ENCODE results near the gene FTHL17.

FTHL17 gene

DNA sequence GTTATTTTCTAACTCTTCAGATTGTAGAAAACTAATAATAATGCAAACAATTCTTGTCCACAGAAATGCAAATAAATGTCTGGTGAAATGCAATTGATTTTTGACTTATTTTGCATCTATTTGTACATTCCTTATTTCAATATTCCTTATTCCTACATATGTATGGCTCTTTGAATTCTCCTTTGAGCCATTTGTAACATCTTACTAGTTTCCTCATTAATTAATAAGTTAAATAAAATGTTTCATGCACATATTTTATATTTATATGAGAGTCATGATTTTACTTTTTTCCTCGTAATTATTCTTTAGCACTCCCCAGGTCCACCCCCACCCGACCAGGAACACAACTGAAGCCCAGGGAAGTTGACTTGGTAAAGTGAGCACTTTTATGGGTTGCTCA is 2.7 kb upstream of the FTHL17 start:
- H3K4me1 ChIP-seq (ENCODE audit: control insufficient read depth, insufficient read depth, low read length) = no peaks in the 10 kb centered on the region
- no peaks in the 10 kb centered on the region for H3K36me3 ChIP-seq (ENCODE audit: control insufficient read depth, insufficient read depth, low read length)
- H3K4me3 ChIP-seq (ENCODE audit: low read length) = no peak overlapping the region
- no peak overlapping the region for H3K27ac ChIP-seq (ENCODE audit: low read depth, low read length)
- no peaks in the 10 kb centered on the region for H3K27me3 ChIP-seq (ENCODE audit: control insufficient read depth, insufficient read depth, low read length)
- no peak overlapping the region for H3K9ac ChIP-seq (ENCODE audit: low read length)

DNA sequence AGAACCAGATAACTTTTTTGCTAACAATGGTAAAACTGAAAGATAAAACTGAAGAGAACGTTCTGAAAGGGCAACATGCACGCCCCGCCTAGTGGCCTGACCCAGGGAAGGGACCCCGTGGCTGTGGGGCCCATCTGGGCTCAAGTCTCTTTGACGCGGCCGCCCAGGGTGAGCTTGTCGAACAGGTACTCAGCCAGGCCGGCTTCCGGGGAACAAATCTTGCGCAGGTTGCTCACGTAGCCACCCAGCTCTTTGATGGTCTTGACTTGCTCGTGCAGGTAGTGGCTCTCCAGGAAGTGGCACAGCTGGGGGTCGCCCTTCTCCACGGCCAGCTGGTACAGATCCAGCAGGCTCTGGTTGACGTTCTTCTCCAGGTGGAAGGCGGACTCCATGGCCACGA is 579 bp downstream of the FTHL17 start:
- Histone ChIP-seq H3K27ac (ENCODE audit: low read depth, low read length) (no peak overlapping the region), H3K4me1 (ENCODE audit: control insufficient read depth, insufficient read depth, low read length) (no peaks in the 10 kb centered on the region), H3K9ac (ENCODE audit: low read length) (no peak overlapping the region), H3K4me3 (ENCODE audit: low read length) (no peak overlapping the region), H3K27me3 (ENCODE audit: control insufficient read depth, insufficient read depth, low read length) (no peaks in the 10 kb centered on the region), H3K36me3 (ENCODE audit: control insufficient read depth, insufficient read depth, low read length) (no peaks in the 10 kb centered on the region)

DNA sequence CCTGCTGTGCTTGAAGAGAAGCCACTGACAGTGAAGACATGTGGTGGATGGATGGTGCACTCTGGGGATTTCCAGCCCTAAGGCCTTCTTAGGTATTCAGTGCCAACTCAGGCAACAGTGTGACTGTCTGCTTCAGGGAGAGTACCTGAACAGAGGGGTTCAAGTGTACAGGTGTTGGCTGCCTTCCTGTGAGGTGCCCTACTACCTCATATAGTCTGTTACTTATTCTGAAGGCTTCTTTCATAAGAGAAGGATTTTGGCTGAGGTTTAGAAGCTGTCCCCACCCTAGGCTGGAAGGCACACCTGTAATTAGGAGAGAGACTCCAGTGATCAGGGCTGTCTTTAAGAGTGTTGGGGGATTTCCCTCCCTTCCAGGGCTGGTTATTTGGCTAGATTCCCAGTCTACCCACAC is 1.8 kb downstream of the FTHL17 start:
- Histone ChIP-seq H3K4me1 (ENCODE audit: control insufficient read depth, insufficient read depth, low read length) (no peaks in the 10 kb centered on the region), H3K27ac (ENCODE audit: low read depth, low read length) (no peak overlapping the region), H3K9ac (ENCODE audit: low read length) (no peak overlapping the region), H3K36me3 (ENCODE audit: control insufficient read depth, insufficient read depth, low read length) (no peaks in the 10 kb centered on the region), H3K4me3 (ENCODE audit: low read length) (no peak overlapping the region), H3K27me3 (ENCODE audit: control insufficient read depth, insufficient read depth, low read length) (no peaks in the 10 kb centered on the region)

DNA sequence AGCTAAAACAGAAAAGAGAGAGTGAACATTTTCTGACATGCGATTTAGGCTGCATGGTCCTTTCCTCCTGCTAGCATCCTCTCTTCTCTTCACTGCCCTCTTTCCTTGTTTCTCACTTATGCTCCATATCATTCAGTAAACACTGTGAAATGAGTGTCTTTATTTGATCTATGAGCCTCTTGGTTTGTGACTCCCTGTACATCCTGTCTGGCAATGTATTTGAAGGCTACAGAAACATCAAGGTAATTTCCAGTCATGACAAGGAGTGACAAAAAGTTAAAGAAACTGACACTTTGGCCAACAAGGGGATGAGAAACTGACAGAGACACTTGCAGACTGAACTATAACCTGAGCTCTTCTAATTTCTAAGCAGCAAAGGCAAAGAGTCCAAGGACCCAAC is 8.7 kb downstream of the FTHL17 start:
- Histone ChIP-seq H3K27ac (ENCODE audit: low read depth, low read length) (no peak overlapping the region), H3K4me3 (ENCODE audit: low read length) (no peak overlapping the region)

DNA sequence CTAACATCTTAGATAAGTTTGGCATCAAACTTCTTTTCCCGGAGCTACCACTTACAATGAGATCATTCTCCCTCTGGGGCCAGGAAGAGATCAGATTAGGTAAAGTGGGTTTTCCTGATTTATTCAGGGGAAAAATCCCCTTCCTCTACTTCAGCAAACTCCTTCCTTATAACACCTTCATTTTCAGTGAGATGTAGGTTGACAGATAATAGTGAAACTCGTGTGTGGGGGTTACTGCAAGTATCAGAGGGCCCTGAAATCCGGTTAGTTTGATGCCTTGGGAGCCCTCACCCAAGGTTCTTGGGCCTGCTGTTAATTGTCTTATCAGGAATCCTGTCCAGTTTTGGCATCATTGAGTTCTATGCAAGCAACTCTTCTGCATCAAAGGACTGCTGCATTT is 10.8 kb downstream of the FTHL17 start:
- H3K36me3 ChIP-seq (ENCODE audit: control insufficient read depth, insufficient read depth, low read length) = no peaks in the 10 kb centered on the region
- H3K4me3 ChIP-seq (ENCODE audit: low read length) = no peak overlapping the region
- no peaks in the 10 kb centered on the region for H3K4me1 ChIP-seq (ENCODE audit: control insufficient read depth, insufficient read depth, low read length)
- no peak overlapping the region for H3K27ac ChIP-seq (ENCODE audit: low read depth, low read length)
- H3K9ac ChIP-seq (ENCODE audit: low read length) = no peak overlapping the region
- H3K27me3 ChIP-seq (ENCODE audit: control insufficient read depth, insufficient read depth, low read length) = no peaks in the 10 kb centered on the region

More for the DNA sequence above, 8.7 kb downstream of the FTHL17 start:
- no peaks in the 10 kb centered on the region for H3K4me1 ChIP-seq (ENCODE audit: control insufficient read depth, insufficient read depth, low read length)
- no peaks in the 10 kb centered on the region for H3K36me3 ChIP-seq (ENCODE audit: control insufficient read depth, insufficient read depth, low read length)
- no peaks in the 10 kb centered on the region for H3K27me3 ChIP-seq (ENCODE audit: control insufficient read depth, insufficient read depth, low read length)
- no peak overlapping the region for H3K9ac ChIP-seq (ENCODE audit: low read length)

DNA sequence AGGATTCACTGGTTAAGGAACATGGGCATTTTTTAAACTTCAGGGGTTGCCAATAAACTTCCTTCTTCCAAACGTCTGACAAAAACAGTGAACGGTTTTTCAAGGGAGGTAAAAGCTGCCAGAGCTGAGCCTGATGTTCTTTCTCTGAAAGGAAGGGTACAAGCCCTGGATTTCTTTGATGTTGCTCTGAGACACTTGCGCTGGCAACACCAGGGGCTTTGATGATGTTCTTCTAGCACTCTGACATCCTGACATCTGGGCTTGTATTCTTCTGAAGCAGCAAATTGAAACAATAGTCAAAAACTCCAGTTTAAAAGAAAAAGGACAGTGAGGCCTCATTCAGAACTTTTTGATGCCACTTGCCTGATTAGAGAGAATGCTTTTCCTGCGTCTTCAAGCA is 11.8 kb downstream of the FTHL17 start:
- no peak overlapping the region for H3K27ac ChIP-seq (ENCODE audit: low read depth, low read length)
- no peaks in the 10 kb centered on the region for H3K36me3 ChIP-seq (ENCODE audit: control insufficient read depth, insufficient read depth, low read length)
- H3K4me3 ChIP-seq (ENCODE audit: low read length) = no peak overlapping the region
- no peak overlapping the region for H3K9ac ChIP-seq (ENCODE audit: low read length)
- no peaks in the 10 kb centered on the region for H3K27me3 ChIP-seq (ENCODE audit: control insufficient read depth, insufficient read depth, low read length)
- H3K4me1 ChIP-seq (ENCODE audit: control insufficient read depth, insufficient read depth, low read length) = no peaks in the 10 kb centered on the region

DNA sequence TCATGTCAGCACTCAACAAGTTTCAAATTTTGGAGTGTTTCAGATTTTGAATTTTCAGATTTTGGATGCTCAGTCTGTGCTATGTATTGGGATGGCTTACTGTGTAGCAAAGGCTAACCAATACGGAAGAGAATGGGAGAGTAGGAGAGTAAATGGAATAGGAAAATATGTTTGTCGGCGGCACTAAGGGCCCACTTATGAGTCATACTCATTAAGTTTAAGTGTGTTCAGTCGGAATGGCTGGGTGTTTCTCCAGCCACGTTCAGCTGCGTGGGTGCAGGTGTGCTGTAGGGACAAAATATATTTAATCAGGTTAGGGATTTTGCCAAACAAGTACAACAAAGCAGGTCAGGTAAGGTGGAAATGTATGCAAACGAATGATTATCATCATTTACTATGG is 13.6 kb downstream of the FTHL17 start:
- no peak overlapping the region for H3K9ac ChIP-seq (ENCODE audit: low read length)
- H3K4me1 ChIP-seq (ENCODE audit: control insufficient read depth, insufficient read depth, low read length) = no peaks in the 10 kb centered on the region
- H3K27ac ChIP-seq (ENCODE audit: low read depth, low read length) = no peak overlapping the region
- no peaks in the 10 kb centered on the region for H3K27me3 ChIP-seq (ENCODE audit: control insufficient read depth, insufficient read depth, low read length)
- no peaks in the 10 kb centered on the region for H3K36me3 ChIP-seq (ENCODE audit: control insufficient read depth, insufficient read depth, low read length)
- no peak overlapping the region for H3K4me3 ChIP-seq (ENCODE audit: low read length)

DNA sequence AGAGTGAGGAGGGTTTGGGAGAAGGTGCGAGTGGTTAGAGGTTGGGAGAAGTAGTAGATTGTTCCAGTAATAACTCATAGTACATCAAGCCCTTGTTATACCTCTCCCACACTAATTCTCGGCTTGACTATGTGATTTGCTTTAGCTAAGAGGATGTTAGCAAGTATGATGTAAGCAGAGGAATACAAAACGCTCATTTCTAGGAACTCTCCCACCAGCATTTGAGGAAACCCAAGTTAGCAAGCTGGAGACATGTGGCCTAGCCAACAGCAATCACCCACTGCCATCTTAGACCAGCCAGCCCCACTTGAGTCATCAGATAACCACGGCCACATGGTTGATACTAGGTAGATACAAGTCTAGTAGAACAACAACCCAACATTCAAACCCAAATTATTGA is 14.2 kb downstream of the FTHL17 start:
- Histone ChIP-seq H3K9ac (ENCODE audit: low read length) (no peak overlapping the region), H3K27ac (ENCODE audit: low read depth, low read length) (no peak overlapping the region), H3K4me3 (ENCODE audit: low read length) (no peak overlapping the region), H3K4me1 (ENCODE audit: control insufficient read depth, insufficient read depth, low read length) (no peaks in the 10 kb centered on the region), H3K36me3 (ENCODE audit: control insufficient read depth, insufficient read depth, low read length) (no peaks in the 10 kb centered on the region), H3K27me3 (ENCODE audit: control insufficient read depth, insufficient read depth, low read length) (no peaks in the 10 kb centered on the region)

DNA sequence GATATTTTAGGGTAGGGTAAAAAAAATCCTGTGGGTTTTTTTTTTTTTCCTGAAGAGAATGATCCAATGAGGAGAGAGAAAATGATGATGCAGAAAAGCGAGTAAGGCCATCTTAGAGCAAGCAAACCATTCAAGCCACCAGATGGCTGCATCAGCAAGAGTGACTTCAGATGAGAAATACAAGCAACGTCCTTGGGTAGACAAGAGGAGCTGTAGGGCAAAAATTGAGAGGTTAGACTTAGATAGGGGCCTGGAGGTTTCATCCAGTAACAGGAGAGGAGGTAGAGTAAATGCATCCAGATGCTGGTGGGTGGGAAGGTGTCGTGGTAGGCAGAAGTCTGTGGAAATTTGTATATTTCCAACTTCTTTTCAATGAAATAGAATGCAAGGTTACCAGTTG is 14.6 kb downstream of the FTHL17 start:
- Histone ChIP-seq H3K4me3 (ENCODE audit: low read length) (no peak overlapping the region), H3K4me1 (ENCODE audit: control insufficient read depth, insufficient read depth, low read length) (no peaks in the 10 kb centered on the region), H3K27ac (ENCODE audit: low read depth, low read length) (no peak overlapping the region), H3K36me3 (ENCODE audit: control insufficient read depth, insufficient read depth, low read length) (no peaks in the 10 kb centered on the region), H3K27me3 (ENCODE audit: control insufficient read depth, insufficient read depth, low read length) (no peaks in the 10 kb centered on the region), H3K9ac (ENCODE audit: low read length) (no peak overlapping the region)

DNA sequence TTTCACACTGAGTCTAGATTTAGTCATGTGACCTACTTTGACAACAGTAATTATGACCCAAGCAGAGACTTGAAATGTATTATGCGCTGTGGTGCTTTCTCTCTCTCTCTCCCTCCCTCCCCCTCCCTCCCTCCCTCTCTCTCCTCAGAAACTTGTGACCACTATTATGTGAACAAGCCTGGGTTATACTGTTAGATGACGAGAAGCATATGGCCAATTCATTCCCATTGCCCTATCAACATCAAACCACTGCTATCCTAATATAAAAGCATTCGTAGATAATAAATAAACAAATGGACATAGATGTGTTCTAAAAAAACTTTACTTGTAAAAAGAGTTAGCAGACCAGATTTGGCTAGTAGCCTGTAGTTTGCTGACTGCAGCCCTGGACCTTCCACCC is 18.2 kb downstream of the FTHL17 start:
- H3K4me3 ChIP-seq (ENCODE audit: low read length) = no peak overlapping the region
- no peaks in the 10 kb centered on the region for H3K36me3 ChIP-seq (ENCODE audit: control insufficient read depth, insufficient read depth, low read length)
- H3K9ac ChIP-seq (ENCODE audit: low read length) = no peak overlapping the region
- no peak overlapping the region for H3K27ac ChIP-seq (ENCODE audit: low read depth, low read length)
- H3K27me3 ChIP-seq (ENCODE audit: control insufficient read depth, insufficient read depth, low read length) = no peaks in the 10 kb centered on the region
- H3K4me1 ChIP-seq (ENCODE audit: control insufficient read depth, insufficient read depth, low read length) = no peaks in the 10 kb centered on the region

DNA sequence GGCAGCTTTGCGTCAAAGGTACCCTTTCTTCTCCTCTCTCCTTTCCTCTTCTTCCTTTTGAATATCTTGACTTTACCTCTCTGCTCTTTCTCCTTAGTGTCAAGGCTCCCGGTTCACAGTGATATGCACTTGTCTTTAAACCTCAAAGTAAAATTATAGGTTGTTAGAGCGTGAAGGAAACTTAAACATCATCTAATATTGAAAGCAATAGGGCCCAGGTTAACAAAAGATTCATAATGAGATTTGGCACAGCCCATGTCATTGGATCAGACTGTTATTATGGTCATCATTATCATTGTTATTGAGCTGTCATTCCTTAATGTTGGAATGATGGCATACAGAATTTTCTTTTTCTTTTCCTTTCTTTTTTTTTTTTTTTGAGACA is 32.5 kb downstream of the FTHL17 start:
- Histone ChIP-seq H3K27ac (ENCODE audit: low read depth, low read length) (no peak overlapping the region), H3K27me3 (ENCODE audit: control insufficient read depth, insufficient read depth, low read length) (no peaks in the 10 kb centered on the region), H3K9ac (ENCODE audit: low read length) (no peak overlapping the region), H3K4me3 (ENCODE audit: low read length) (no peak overlapping the region), H3K4me1 (ENCODE audit: control insufficient read depth, insufficient read depth, low read length) (no peaks in the 10 kb centered on the region), H3K36me3 (ENCODE audit: control insufficient read depth, insufficient read depth, low read length) (no peaks in the 10 kb centered on the region)

DNA sequence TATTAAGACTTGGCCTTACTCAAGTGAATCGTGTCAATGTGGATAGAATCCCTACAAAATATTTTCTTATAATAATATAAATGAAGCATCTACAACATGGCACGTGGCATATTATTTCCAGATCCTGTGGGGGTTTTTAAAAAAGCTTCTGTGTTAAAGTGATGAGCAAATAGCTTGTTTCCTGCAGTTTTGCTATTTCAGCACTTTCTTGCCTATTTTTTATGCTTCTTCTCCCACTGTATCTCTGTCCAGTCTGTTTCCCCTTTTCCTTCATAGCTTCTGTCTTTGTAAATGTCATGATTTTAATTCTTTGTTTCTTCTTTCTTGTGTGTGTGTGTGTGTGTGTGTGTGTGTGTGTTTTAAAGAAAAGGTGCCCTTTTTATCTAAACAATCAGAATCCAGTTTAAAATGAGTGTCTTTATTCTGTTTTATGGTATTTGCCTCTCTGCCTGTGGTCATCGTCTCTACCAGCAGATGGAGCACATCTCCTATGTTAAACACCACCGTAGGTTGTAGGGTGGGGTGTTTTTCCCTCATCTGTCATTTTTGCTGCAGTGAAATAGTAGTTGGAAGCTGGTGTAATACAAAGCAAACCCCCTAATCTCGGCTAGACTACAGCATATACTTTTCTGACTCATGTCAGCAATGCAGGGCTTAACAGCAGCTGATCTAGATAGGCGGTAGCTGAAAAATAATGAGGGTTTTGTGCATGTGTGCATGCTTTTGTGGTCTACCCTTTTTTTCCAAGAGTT is 33.1 kb downstream of the FTHL17 start:
- Histone ChIP-seq H3K36me3 (ENCODE audit: control insufficient read depth, insufficient read depth, low read length) (no peaks in the 10 kb centered on the region), H3K27me3 (ENCODE audit: control insufficient read depth, insufficient read depth, low read length) (no peaks in the 10 kb centered on the region), H3K4me1 (ENCODE audit: control insufficient read depth, insufficient read depth, low read length) (no peaks in the 10 kb centered on the region), H3K27ac (ENCODE audit: low read depth, low read length) (no peak overlapping the region), H3K9ac (ENCODE audit: low read length) (no peak overlapping the region), H3K4me3 (ENCODE audit: low read length) (no peak overlapping the region)

DNA sequence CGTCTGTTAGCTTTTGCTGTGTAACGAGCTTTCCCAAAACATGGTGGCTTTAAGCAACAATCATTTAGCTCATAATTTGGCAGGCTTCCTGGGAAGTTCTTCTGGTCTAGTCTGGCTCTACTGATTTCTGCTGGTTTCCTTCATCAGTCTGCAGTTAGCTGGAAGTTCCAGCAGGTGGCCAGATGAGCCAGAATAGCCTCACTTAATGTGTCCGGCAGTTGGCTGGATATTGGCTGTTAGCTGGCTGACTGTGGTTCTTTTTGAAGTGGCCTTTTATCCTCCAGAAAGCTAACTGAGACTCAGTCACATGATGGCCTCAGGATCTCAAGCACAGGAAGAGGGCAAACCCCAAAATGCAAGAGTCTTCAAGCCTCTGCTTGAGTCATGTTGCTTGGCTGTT is 34.9 kb downstream of the FTHL17 start:
- Histone ChIP-seq H3K27me3 (ENCODE audit: control insufficient read depth, insufficient read depth, low read length) (no peaks in the 10 kb centered on the region), H3K4me3 (ENCODE audit: low read length) (no peak overlapping the region), H3K9ac (ENCODE audit: low read length) (no peak overlapping the region), H3K4me1 (ENCODE audit: control insufficient read depth, insufficient read depth, low read length) (no peaks in the 10 kb centered on the region), H3K27ac (ENCODE audit: low read depth, low read length) (no peak overlapping the region), H3K36me3 (ENCODE audit: control insufficient read depth, insufficient read depth, low read length) (no peaks in the 10 kb centered on the region)

All from rectal smooth muscle tissue (tissue), 1 donor.